Liver (tissue), 9 donors: ENCODE measurements around the gene TEFM. TPM values are rescaled to one million over a fixed set of nuclear protein-coding genes. Genes with fewer than 3 reads are reported as not detected.

Source experiments
- DNase-seq: peaks from one replicate; pipeline ENCODE4 v3.0.0-alpha.2; 2017; ENCODE audit warnings: low spot score
- H3K27ac ChIP-seq, 2 donors: one replicate each; pipeline ENCODE4 v1.7.0; 2013; ENCODE audit warnings: inconsistent platforms in 2 of 2, low read length in 2 of 2, control low read depth in 1 of 2, low read depth in 1 of 2, mild to moderate bottlenecking in 1 of 2
- H3K27me3 ChIP-seq, 4 donors: one replicate each; pipeline versions ENCODE4 v1.6.1 to v1.7.0; 2013; ENCODE audit warnings: low read length in 3 of 4, inconsistent platforms in 1 of 4, mild to moderate bottlenecking in 1 of 4, moderate library complexity in 1 of 4; ENCODE audit not compliant: control insufficient read depth in 4 of 4, insufficient read depth in 4 of 4
- H3K36me3 ChIP-seq, 4 donors: one replicate each; pipeline versions ENCODE4 v1.6.1 to v1.7.0; 2013; ENCODE audit warnings: low read length in 3 of 4, mild to moderate bottlenecking in 3 of 4, low read depth in 1 of 4, moderate library complexity in 1 of 4; ENCODE audit not compliant: control insufficient read depth in 4 of 4, insufficient read depth in 3 of 4
- H3K4me1 ChIP-seq, 4 donors: one replicate each; pipeline versions ENCODE4 v1.6.1 to v1.7.0; 2013; ENCODE audit warnings: low read length in 3 of 4, mild to moderate bottlenecking in 3 of 4, moderate library complexity in 1 of 4; ENCODE audit not compliant: control insufficient read depth in 4 of 4, insufficient read depth in 4 of 4
- H3K4me3 ChIP-seq, 3 donors: one replicate each; pipeline versions ENCODE4 v1.6.1 to v1.7.0; 2013; ENCODE audit warnings: low read length in 3 of 3, control low read depth in 1 of 3, low read depth in 1 of 3, mild to moderate bottlenecking in 1 of 3
- H3K9ac ChIP-seq, 2 donors: one replicate each; pipeline ENCODE4 v1.7.0; 2013; ENCODE audit warnings: low read length in 2 of 2, mild to moderate bottlenecking in 2 of 2, moderate library complexity in 2 of 2, control low read depth in 1 of 2, low read depth in 1 of 2
- H3K9me3 ChIP-seq, 4 donors: one replicate each; pipeline versions ENCODE4 v1.6.1 to v1.7.0; 2013; ENCODE audit warnings: low read length in 3 of 4; ENCODE audit not compliant: control insufficient read depth in 4 of 4
- ATF3 ChIP-seq: IDR thresholded peaks from 2 replicates; pipeline ENCODE4 v1.6.1; 2016; ENCODE audit warnings: antibody characterized with exemption
- CTCF ChIP-seq: fragments of 150-350 bp; IDR thresholded peaks from 2 replicates; pipeline ENCODE4 v1.5.1; 2017; ENCODE audit warnings: improper control_type of control experiment, low read depth, low read length; ENCODE audit not compliant: missing input control
- FOXA1 ChIP-seq: IDR thresholded peaks from 2 replicates; pipeline ENCODE4 v1.6.1; 2016; ENCODE audit warnings: antibody characterized with exemption
- FOXA2 ChIP-seq: IDR thresholded peaks from 2 replicates; pipeline ENCODE4 v1.6.1; 2016; ENCODE audit warnings: antibody characterized with exemption
- HNF4G ChIP-seq: IDR thresholded peaks from 2 replicates; pipeline ENCODE4 v1.6.1; 2016; ENCODE audit warnings: antibody characterized with exemption
- JUND ChIP-seq, 2 donors: IDR thresholded peaks; 2 replicates each; pipeline ENCODE4 v1.6.1; 2016; ENCODE audit warnings: antibody characterized with exemption in 2 of 2
- RAD21 ChIP-seq, 2 donors: IDR thresholded peaks; 2 replicates each; pipeline ENCODE4 v1.6.1; 2016; ENCODE audit warnings: antibody characterized with exemption in 2 of 2, mild to moderate bottlenecking in 2 of 2
- REST ChIP-seq: IDR thresholded peaks from 2 replicates; pipeline ENCODE4 v1.6.1; 2016; ENCODE audit warnings: antibody characterized with exemption, mild to moderate bottlenecking
- TAF1 ChIP-seq: conservative IDR thresholded peaks from 2 replicates; pipeline ENCODE4 v1.6.1; 2016; ENCODE audit warnings: antibody characterized with exemption, mild to moderate bottlenecking
- ZBTB33 ChIP-seq: IDR thresholded peaks from 2 replicates; pipeline ENCODE4 v1.6.1; 2016; ENCODE audit warnings: antibody characterized with exemption
- WGBS: extraction: QIAGEN DNeasy Blood & Tissue Kit; methylation state at CpG from one replicate; pipeline ENCODE4 v1.1.7; 2013; 5-methylcytosine and 5-hydroxymethylcytosine counted together
- polyA plus RNA-seq, 2 donors: library from polyadenylated mRNA; stranded (reverse) in 1 of 2; unstranded in 1 of 2; fragments of 200-250 nt in 1 of 2; fragments of >200 nt in 1 of 2; fragmentation: Nextera tagmentation in 1 of 2; extraction: Ambion mirVana in 1 of 2; gene quantifications; one replicate each; pipeline versions ENCODE4 v1.2.1 to v1.2.3, GENCODE V29; 2013 to 2015
- total RNA-seq, 2 donors: library from RNA; depleted of rRNA; stranded (reverse); fragments of >200 nt; gene quantifications; one replicate each; pipeline ENCODE4 v1.2.3, GENCODE V29; 2014
- donor health status: healthy.
- donor health status: healthy.
- donor health status: healthy.
- donor health status: healthy.
- donor health status: healthy.

TEFM gene
- total and polyA plus RNA-seq, 4 donors: 5.1 to 16.7 (median 10.5) TPM

- no peaks in the 10 kb centered on the region for H3K36me3 ChIP-seq
- no peak overlapping the region for H3K4me3 ChIP-seq
- TF ChIP-seq FOXA1: no peak
- no peak for TF ChIP-seq ZBTB33
- H3K27me3 ChIP-seq: no peaks in the 10 kb centered on the region
- peaks cover 0 to 9% (median 4%) of the 10 kb centered on the region in 4 donors for H3K4me1 ChIP-seq
- no peak for DNase-seq
- no peak overlapping the region for H3K9ac ChIP-seq
- peak overlapping the region; percentile 5 to 43 for H3K27ac ChIP-seq
- no peaks in the 10 kb centered on the region for H3K9me3 ChIP-seq
- 91% methylated on average over 5 of the region's 5 CpGs for WGBS
Measured at GRCh38 chr17:30950189-30950588, 44.2 kb upstream of the TEFM start.

GRCh38 chr17:30947796-30948195, 41.8 kb upstream of the TEFM start:
- no peak for TF ChIP-seq FOXA2
- no peak for TF ChIP-seq HNF4G
- TF ChIP-seq RAD21 (IDR thresholded peaks at IDR 0.05): no peak
- TF ChIP-seq REST: no peak
- TF ChIP-seq JUND (IDR thresholded peaks at IDR 0.05): no peak
- no peak for TF ChIP-seq ATF3
- TF ChIP-seq TAF1: no peak
- no peak for TF ChIP-seq CTCF
- H3K27ac ChIP-seq: no peak overlapping the region
- no peak for DNase-seq
- H3K27me3 ChIP-seq: no peaks in the 10 kb centered on the region
- 93% methylated on average over 5 of the region's 5 CpGs for WGBS
- H3K9ac ChIP-seq: no peak overlapping the region
- H3K4me3 ChIP-seq: no peak overlapping the region
- no peaks in the 10 kb centered on the region for H3K36me3 ChIP-seq
- H3K9me3 ChIP-seq: no peaks in the 10 kb centered on the region
- peaks cover 0 to 9% (median 4%) of the 10 kb centered on the region in 4 donors for H3K4me1 ChIP-seq
